PC-3 (cell line): Measurements from ENCODE around the gene HSD17B7. TPM values are rescaled to one million over a fixed set of nuclear protein-coding genes. Genes with fewer than 3 reads are reported as not detected.
A peak's percentile ranks its signal among the peaks of the same experiment; 100 is the strongest.
"Not testable (repeated sequence)": the region's sequence is repeated elsewhere in the genome, so short reads cannot be mapped to it uniquely, and the experiment has no call there.

ENCODE experiments used
- ATAC-seq: fragments of 200-7000 bp; cut with Tn5 transposase; 2 replicates; pipeline ENCODE4 v1.9.1; 2020; ENCODE audit warnings: mild to moderate bottlenecking, moderate library complexity
- BruUV-seq: library from RNA; stranded (reverse); fragments of 400-500 nt; replicated peaks from 2 replicates; lab custom pipeline; 2021; lab: Mats Ljungman, UMichigan
- CTCF ChIA-PET: fragments of 300-600 bp; sonication (Branson Sonifier 250); formaldehyde crosslinking; loops from one replicate; lab custom pipeline; 2022; ENCODE audit warnings: antibody characterized with exemption; lab: Charles Lee
- POLR2A ChIA-PET: fragments of 300-600 bp; sonication (Branson Sonifier 250); formaldehyde crosslinking; loops from one replicate; lab custom pipeline; 2022; ENCODE audit warnings: antibody characterized with exemption; ENCODE audit not compliant: unreplicated experiment; lab: Charles Lee
- DNase-seq: peaks from one replicate; pipeline ENCODE4 v3.0.0-alpha.2; 2015
- H2AFZ ChIP-seq: fragments of 300-600 bp; sonication (generic); 2 replicates; pipeline ENCODE4 v1.6.0; 2016; ENCODE audit warnings: antibody characterized with exemption, low read length
- H3F3A ChIP-seq: fragments of 300-600 bp; sonication (generic); one replicate; pipeline ENCODE4 v1.6.0; 2017; ENCODE audit warnings: antibody characterized with exemption, low read length, control low read depth, mild to moderate bottlenecking; ENCODE audit not compliant: unreplicated experiment
- H3K27ac ChIP-seq: fragments of 300-600 bp; sonication (generic); 2 replicates; pipeline ENCODE4 v1.5.1; 2016; ENCODE audit warnings: mild to moderate bottlenecking, low read length
- H3K27me3 ChIP-seq: fragments of 300-600 bp; sonication (generic); 2 replicates; pipeline ENCODE4 v1.6.1; 2016; ENCODE audit warnings: low read length, mixed read lengths
- H3K36me3 ChIP-seq: fragments of 300-600 bp; sonication (generic); 2 replicates; pipeline ENCODE4 v1.6.1; 2016; ENCODE audit warnings: low read depth, mixed run types, low read length, mixed read lengths
- H3K4me1 ChIP-seq: fragments of 300-600 bp; sonication (generic); 2 replicates; pipeline ENCODE4 v1.5.1; 2016; ENCODE audit warnings: low read length; ENCODE audit not compliant: insufficient read depth
- H3K4me2 ChIP-seq: fragments of 300-600 bp; sonication (generic); 2 replicates; pipeline ENCODE4 v1.6.0; 2016; ENCODE audit warnings: low read length
- H3K4me3 ChIP-seq: fragments of 300-600 bp; sonication (generic); 2 replicates; pipeline ENCODE4 v1.5.1; 2016; ENCODE audit warnings: mild to moderate bottlenecking, low read length, mixed read lengths
- H3K79me2 ChIP-seq: fragments of 300-600 bp; sonication (generic); 2 replicates; pipeline ENCODE4 v1.6.1; 2017; ENCODE audit warnings: low read length, mixed read lengths
- H3K9ac ChIP-seq: fragments of 300-600 bp; sonication (generic); 2 replicates; pipeline ENCODE4 v1.6.0; 2016; ENCODE audit warnings: mild to moderate bottlenecking, low read length
- H3K9me2 ChIP-seq: fragments of 300-600 bp; sonication (generic); replicated peaks from 2 replicates; pipeline ENCODE4 v1.6.1; 2016; ENCODE audit warnings: mixed run types, low read length, mixed read lengths
- H3K9me3 ChIP-seq: fragments of 300-600 bp; sonication (generic); 2 replicates; pipeline ENCODE4 v1.6.1; 2016; ENCODE audit warnings: low read length, mixed read lengths
- H4K20me1 ChIP-seq: fragments of 300-600 bp; sonication (generic); 2 replicates; pipeline ENCODE4 v1.6.1; 2016; ENCODE audit warnings: low read length, mixed read lengths
- CTCF ChIP-seq: fragments of 300-600 bp; sonication (generic); conservative IDR thresholded peaks from 2 replicates; pipeline ENCODE4 v1.5.1; 2017; ENCODE audit warnings: antibody characterized with exemption, low read depth, mild to moderate bottlenecking, low read length
- EZH2 ChIP-seq: fragments of 300-600 bp; sonication (generic); IDR thresholded peaks from one replicate; pipeline ENCODE4 v1.6.1; 2017; ENCODE audit warnings: antibody characterized with exemption, mild to moderate bottlenecking, low read length; ENCODE audit not compliant: unreplicated experiment
- EZH2phosphoT487 ChIP-seq: fragments of 300-600 bp; sonication (generic); IDR thresholded peaks from 2 replicates; pipeline ENCODE4 v1.6.1; 2018; ENCODE audit warnings: mild to moderate bottlenecking, antibody characterized with exemption, low read length, borderline replicate concordance
- intact Hi-C: fragments of 100-400 bp; cut with micrococcal nuclease; formaldehyde crosslinking; loops from 2 replicates; pipeline ENCODE4 v1.9.0; 2023
- total RNA-seq: library from RNA; depleted of rRNA; stranded (reverse); fragments of >200 nt; gene quantifications from 2 replicates; pipeline ENCODE4 v1.2.3, GENCODE V29; 2014

The HSD17B7 gene
- total RNA-seq, 1 experiment from 2014 or later, result 28.4 TPM

GRCh38 chr1:162782671-162783070 lies 7.8 kb upstream of the HSD17B7 start:
- H3K27ac ChIP-seq, result no peak overlapping the region
- H3K4me3 ChIP-seq, result no peak overlapping the region
- no peaks in the 10 kb centered on the region for H3K79me2 ChIP-seq
- no peaks in the 10 kb centered on the region for H3K4me1 ChIP-seq
- BruUV-seq, result no TSS peak
- H3K27me3 ChIP-seq, result no peaks in the 10 kb centered on the region
- CTCF ChIA-PET, result no interaction called here
- TF ChIP-seq EZH2 (no peak), EZH2phosphoT487 (no peak), CTCF (no peak)
- POLR2A ChIA-PET, result no interaction called here
- H3K9me2 ChIP-seq, result no peaks in the 10 kb centered on the region
- intact Hi-C loops, result no loop called here
- no peaks in the 10 kb centered on the region for H3K36me3 ChIP-seq
- H2AFZ ChIP-seq, result no peak overlapping the region
- H4K20me1 ChIP-seq, result no peaks in the 10 kb centered on the region
- H3K4me2 ChIP-seq, result no peak overlapping the region
- DNase-seq, result no peak
- no peaks in the 10 kb centered on the region for H3K9me3 ChIP-seq
- ATAC-seq, result no peak
- H3F3A ChIP-seq, result no peaks in the 10 kb centered on the region
- H3K9ac ChIP-seq, result no peak overlapping the region

- H3K9me2 ChIP-seq, H3K79me2 ChIP-seq, H3K4me1 ChIP-seq, intact Hi-C loops, H2AFZ ChIP-seq, BruUV-seq, H3K4me2 ChIP-seq, CTCF ChIA-PET, H3K9ac ChIP-seq, H4K20me1 ChIP-seq, H3K4me3 ChIP-seq, DNase-seq, H3K36me3 ChIP-seq, ATAC-seq, POLR2A ChIA-PET, H3F3A ChIP-seq, H3K9me3 ChIP-seq, H3K27ac ChIP-seq, H3K27me3 ChIP-seq: not testable (repeated sequence)
Observed at GRCh38 chr1:162784926-162785325, 5.6 kb upstream of the HSD17B7 start.

DNA sequence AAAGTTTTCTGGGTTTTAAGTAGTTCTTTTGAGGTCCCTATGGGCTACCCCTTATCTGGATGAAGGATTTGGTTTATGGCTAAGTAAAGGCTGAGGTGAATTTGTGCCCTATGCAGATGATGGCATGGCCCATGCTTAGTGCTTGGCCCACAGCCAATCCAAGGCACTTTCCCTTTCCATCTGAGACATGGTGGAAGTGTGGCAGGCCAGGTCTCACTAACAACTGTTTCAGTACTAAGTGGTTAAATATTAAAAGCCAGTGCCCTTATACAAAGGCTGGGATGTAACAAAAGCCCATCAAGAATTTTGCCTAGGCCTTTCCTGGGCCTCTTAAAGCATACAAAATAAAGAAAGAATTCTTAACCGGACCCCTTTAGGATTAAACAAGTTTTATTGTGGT lies 1.7 kb upstream of the HSD17B7 start:
- POLR2A ChIA-PET, BruUV-seq, H3K27ac ChIP-seq, H3K4me3 ChIP-seq, H2AFZ ChIP-seq, ATAC-seq, H3K9me3 ChIP-seq, H3K9me2 ChIP-seq, CTCF ChIA-PET, H3K4me1 ChIP-seq, H3K79me2 ChIP-seq, H3K27me3 ChIP-seq, intact Hi-C loops, DNase-seq, H3F3A ChIP-seq, H4K20me1 ChIP-seq, H3K9ac ChIP-seq, H3K36me3 ChIP-seq, H3K4me2 ChIP-seq: not testable (repeated sequence)

DNA sequence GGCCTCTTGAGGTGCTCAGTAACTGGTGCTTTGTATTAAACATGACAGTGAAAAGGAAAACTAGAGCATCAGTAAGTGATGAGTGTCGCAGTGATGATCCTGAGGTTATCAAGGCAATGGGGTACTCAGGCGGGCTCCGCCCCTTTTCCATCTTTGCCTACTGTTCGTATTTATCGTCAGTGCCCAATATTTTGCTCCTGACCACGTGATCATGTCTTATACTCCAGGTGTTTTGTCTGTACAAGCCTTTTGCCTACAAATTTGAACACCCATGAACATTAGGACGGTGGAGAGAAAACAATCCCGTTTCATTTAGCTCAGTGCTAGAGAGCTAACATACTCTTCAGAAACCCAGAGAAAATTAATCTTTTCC lies 469 bp downstream of the HSD17B7 start:
- CTCF ChIA-PET, H3K27me3 ChIP-seq, POLR2A ChIA-PET, H3K9me3 ChIP-seq, H3K36me3 ChIP-seq, H3K79me2 ChIP-seq, H3K9me2 ChIP-seq, H4K20me1 ChIP-seq, H3K4me1 ChIP-seq, H3F3A ChIP-seq: not testable (repeated sequence)
- Histone ChIP-seq H3K4me2 (peak overlapping the region; percentile 78), H3K27ac (peak overlapping the region; percentile 41; the same call in 1 of the 2 replicates), H3K9ac (peak overlapping the region; percentile 62; the same call in 1 of the 2 replicates), H3K4me3 (peak overlapping the region; percentile 69), H2AFZ (peak overlapping the region; percentile 75; the same call in 1 of the 2 replicates)
- ATAC-seq (peak; percentile 31), DNase-seq (peak; percentile 38)
- intact Hi-C loops, result loop anchor here (10.0 kb wide), 1 partner anchor 96 kb away; no protein-coding TSS in a partner anchor
- TSS peak; percentile 87 for BruUV-seq

- H3K9me2 ChIP-seq, H3F3A ChIP-seq, H3K27me3 ChIP-seq, H3K9ac ChIP-seq, BruUV-seq, POLR2A ChIA-PET, H3K27ac ChIP-seq, H2AFZ ChIP-seq, CTCF ChIA-PET, H3K79me2 ChIP-seq, H3K4me1 ChIP-seq, H3K4me2 ChIP-seq, H3K4me3 ChIP-seq, H3K36me3 ChIP-seq, H4K20me1 ChIP-seq, H3K9me3 ChIP-seq, ATAC-seq, DNase-seq: not testable (repeated sequence)
- intact Hi-C loops, result loop anchor here (10.0 kb wide), 1 partner anchor 99 kb away; no protein-coding TSS in a partner anchor
Observed at GRCh38 chr1:162794284-162794683, 3.8 kb downstream of the HSD17B7 start.

DNA sequence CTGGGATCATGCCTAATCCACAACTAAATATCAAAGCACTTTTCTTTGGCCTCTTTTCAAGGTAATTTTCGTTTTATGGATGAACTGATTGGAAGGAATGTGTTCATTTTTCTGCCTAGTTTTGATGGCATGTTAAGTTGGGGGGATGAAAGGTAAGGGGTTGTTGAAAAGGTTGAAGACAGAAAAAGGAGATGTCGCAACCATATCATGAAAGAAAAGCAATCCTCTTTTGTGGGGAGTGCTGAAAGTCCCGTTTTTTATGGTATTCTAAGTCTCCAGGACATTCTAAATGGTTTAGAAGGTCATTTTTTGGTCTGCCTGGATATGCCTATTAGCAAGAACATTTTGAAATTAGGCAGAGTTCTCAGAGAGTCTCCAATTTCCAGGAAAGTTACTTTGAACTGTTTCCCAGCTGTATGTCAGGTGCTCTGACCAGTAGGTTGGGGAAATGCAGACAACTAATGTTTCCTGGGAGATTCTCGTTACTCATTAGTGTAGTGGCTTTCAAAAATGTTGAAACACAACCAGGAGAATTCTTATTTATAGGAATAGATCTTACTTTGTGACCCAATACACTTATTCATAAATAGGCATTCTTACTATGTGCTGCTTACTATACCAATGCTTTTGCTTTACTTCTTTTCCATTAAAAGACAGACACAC lies 6.2 kb downstream of the HSD17B7 start:
- H3K9me2 ChIP-seq, H3K4me1 ChIP-seq, H2AFZ ChIP-seq, BruUV-seq, H3K36me3 ChIP-seq, H3K79me2 ChIP-seq, ATAC-seq, H4K20me1 ChIP-seq, DNase-seq, H3F3A ChIP-seq, H3K4me3 ChIP-seq, H3K9me3 ChIP-seq, CTCF ChIA-PET, H3K4me2 ChIP-seq, POLR2A ChIA-PET, H3K9ac ChIP-seq, H3K27ac ChIP-seq, H3K27me3 ChIP-seq: not testable (repeated sequence)
- intact Hi-C loops, result loop anchor here (10.0 kb wide), 1 partner anchor 102 kb away; no protein-coding TSS in a partner anchor
